Endothelial cell of umbilical vein (primary cell): ENCODE data around the gene VSIG10L2. TPM values are rescaled to one million over a fixed set of nuclear protein-coding genes. Genes with fewer than 3 reads are reported as not detected.

Source experiments
- BruUV-seq: library from RNA; stranded (reverse); fragments of 400-500 nt; replicated peaks from 2 replicates; lab custom pipeline; 2021; lab: Mats Ljungman, UMichigan
- CTCF ChIA-PET: fragments of 300-600, 350-600 bp; sonication (Branson Sonifier 250); formaldehyde crosslinking; loops from one replicate; lab custom pipeline; 2021; ENCODE audit warnings: antibody characterized with exemption, inconsistent platforms; lab: Charles Lee
- POLR2A ChIA-PET: fragments of 300-600, 350-600 bp; sonication (Branson Sonifier 250); formaldehyde crosslinking; loops from one replicate; lab custom pipeline; 2021; ENCODE audit warnings: antibody characterized with exemption, inconsistent platforms; lab: Charles Lee
- DNase-seq: peaks from one replicate; pipeline ENCODE4 v3.0.0-alpha.2; 2011; ENCODE audit warnings: low read depth, low spot score
- FAIRE-seq: peaks from 2 replicates; lab custom pipeline; 2011; peaks lifted over from hg19 to GRCh38; lab: Jason Lieb, UNC
- H2AFZ ChIP-seq: 2 replicates; pipeline ENCODE4 v1.6.0; 2012; ENCODE audit warnings: low read depth, low read length, control low read depth, inconsistent platforms
- H3K27ac ChIP-seq: 2 replicates; pipeline ENCODE4 v1.5.1; 2011; ENCODE audit warnings: low read depth, mild to moderate bottlenecking, control low read depth, low read length, moderate library complexity; ENCODE audit not compliant: insufficient read depth
- H3K27me3 ChIP-seq, 2 experiments: 2 replicates each; pipeline versions ENCODE4 v1.6.0 to v1.6.1; 2011; ENCODE audit warnings: low read length in 2 of 2, mixed read lengths in 1 of 2; ENCODE audit not compliant: control insufficient read depth in 2 of 2, insufficient read depth in 2 of 2
- H3K36me3 ChIP-seq, 2 experiments: 2 replicates in 1 of 2; 3 replicates in 1 of 2; pipeline ENCODE4 v1.5.1; 2011; ENCODE audit warnings: low read length in 2 of 2, mild to moderate bottlenecking in 1 of 2, moderate library complexity in 1 of 2; ENCODE audit not compliant: control insufficient read depth in 2 of 2, insufficient read depth in 2 of 2; ENCODE audit errors: extremely low read depth in 1 of 2
- H3K4me1 ChIP-seq: 3 replicates; pipeline ENCODE4 v1.5.1; 2011; ENCODE audit warnings: mild to moderate bottlenecking, low read length; ENCODE audit not compliant: control insufficient read depth, insufficient read depth; ENCODE audit errors: extremely low read depth
- H3K4me2 ChIP-seq: 2 replicates; pipeline ENCODE4 v1.6.1; 2011; ENCODE audit warnings: low read length, control low read depth, mixed read lengths; ENCODE audit not compliant: insufficient read depth
- H3K4me3 ChIP-seq, 3 experiments: fragments of 200-600 bp in 1 of 3; sonication (generic), shearing (Covaris generic) in 1 of 3; replicated peaks in 1 of 3; 2 replicates each; pipeline ENCODE4 v1.5.1; 2011 to 2016; ENCODE audit warnings: control low read depth in 3 of 3, low read length in 3 of 3, mild to moderate bottlenecking in 2 of 3, inconsistent platforms in 1 of 3, low read depth in 1 of 3, moderate library complexity in 1 of 3; ENCODE audit not compliant: insufficient read depth in 1 of 3
- H3K79me2 ChIP-seq: 2 replicates; pipeline ENCODE4 v1.6.0; 2012; ENCODE audit warnings: low read length, inconsistent platforms; ENCODE audit not compliant: control insufficient read depth, insufficient read depth
- H3K9ac ChIP-seq: replicated peaks from 2 replicates; pipeline ENCODE3; 2011; ENCODE audit warnings: low read length, control low read depth; ENCODE audit not compliant: insufficient read depth; ENCODE audit errors: extremely low read depth
- H3K9me1 ChIP-seq: replicated peaks from 3 replicates; pipeline ENCODE4 v1.6.0; 2011; ENCODE audit warnings: mild to moderate bottlenecking, low read length; ENCODE audit not compliant: control insufficient read depth, insufficient read depth; ENCODE audit errors: extremely low read depth
- H3K9me3 ChIP-seq: replicated peaks from 2 replicates; pipeline ENCODE4 v1.5.1; 2012; ENCODE audit warnings: low read length, inconsistent platforms; ENCODE audit not compliant: control insufficient read depth, insufficient read depth
- H4K20me1 ChIP-seq: replicated peaks from 2 replicates; pipeline ENCODE3; 2011; ENCODE audit warnings: mild to moderate bottlenecking, low read length; ENCODE audit not compliant: control insufficient read depth, insufficient read depth; ENCODE audit errors: extremely low read depth
- CTCF ChIP-seq, 2 donors: IDR thresholded peaks; 1 replicate in 1 of 2; 2 replicates in 1 of 2; pipeline ENCODE4 v1.5.1; 2011; ENCODE audit warnings: low read length in 2 of 2, mild to moderate bottlenecking in 2 of 2, moderate library complexity in 2 of 2, control low read depth in 1 of 2, inconsistent platforms in 1 of 2, low read depth in 1 of 2; ENCODE audit not compliant: insufficient read depth in 1 of 2; ENCODE audit errors: extremely low read depth in 1 of 2
- FOS ChIP-seq: IDR thresholded peaks from 2 replicates; pipeline ENCODE4 v1.6.1; 2011; ENCODE audit warnings: mild to moderate bottlenecking, low read length, moderate library complexity, borderline replicate concordance; ENCODE audit not compliant: insufficient read depth
- GATA2 ChIP-seq: IDR thresholded peaks from 2 replicates; pipeline ENCODE4 v1.7.0; 2011; ENCODE audit warnings: low read depth, mild to moderate bottlenecking, moderate library complexity, mixed read lengths, low read length; ENCODE audit not compliant: insufficient read length, insufficient read depth
- MYC ChIP-seq: IDR thresholded peaks from one replicate; pipeline ENCODE4 v1.6.1; 2011; ENCODE audit warnings: mild to moderate bottlenecking, low read depth, low read length
- POLR2A ChIP-seq: IDR thresholded peaks from 2 replicates; pipeline ENCODE4 v1.6.1; 2012; ENCODE audit warnings: low read depth, mild to moderate bottlenecking, control low read depth, low read length
- POLR2AphosphoS5 ChIP-seq: IDR thresholded peaks from 2 replicates; pipeline ENCODE4 v1.6.1; 2012; ENCODE audit warnings: low read depth, mild to moderate bottlenecking, control low read depth, low read length, moderate library complexity; ENCODE audit not compliant: insufficient read depth
- dilution Hi-C: fragments of 300-500 bp; cut with MboI; formaldehyde crosslinking; loops from one replicate; pipeline ENCODE4 v1.15.0; 2019; ENCODE audit warnings: low sequenced_read_pairs; ENCODE audit not compliant: extremely low pct_ligation_motif_present
- intact Hi-C: fragments of 100-400 bp; cut with micrococcal nuclease; formaldehyde crosslinking; loops from one replicate; pipeline ENCODE4 v1.10.0; 2022
- polyA plus RNA-seq, 4 experiments: library from polyadenylated mRNA; depleted of rRNA in 3 of 4; stranded (reverse) in 3 of 4; unstranded in 1 of 4; fragments of >200 nt; gene quantifications; 2 replicates each; pipeline versions ENCODE4 v1.2.1 to v1.2.3, GENCODE V29; 2011 to 2012; ENCODE audit warnings: missing spikeins in 1 of 4
- total RNA-seq: library from RNA; stranded (reverse); gene quantifications from 2 replicates; pipeline ENCODE4 v1.2.3, GENCODE V29; 2021
- TF ChIP-seq, protein P1 (sequence below): IDR thresholded peaks from 2 replicates; pipeline ENCODE4 v1.6.1; 2011; ENCODE audit not compliant: insufficient read depth, insufficient read length

Gene VSIG10L2
- total and polyA plus RNA-seq, 2 donors (not counting 3 experiments of a cell fraction or from before 2014, with no cell fraction given): not detected

GRCh38 chr11:125916683-125917347 is 29.0 kb upstream of the VSIG10L2 start:
- Histone ChIP-seq H3K27me3 (peaks cover 0 to 7% of the 10 kb centered on the region in 2 experiments), H3K36me3 (no peaks in the 10 kb centered on the region), H4K20me1 (no peaks in the 10 kb centered on the region), H3K4me2 (no peak overlapping the region), H3K27ac (no peak overlapping the region), H3K4me1 (no peaks in the 10 kb centered on the region), H2AFZ (no peak overlapping the region), H3K9me1 (no peaks in the 10 kb centered on the region), H3K4me3 (no peak overlapping the region), H3K9ac (no peak overlapping the region), H3K9me3 (no peaks in the 10 kb centered on the region), H3K79me2 (no peaks in the 10 kb centered on the region)
- dilution Hi-C loops: no loop called here
- intact Hi-C loops: no loop called here
- no peak for DNase-seq
- TF ChIP-seq POLR2A (no peak), POLR2AphosphoS5 (no peak), CTCF (IDR thresholded peaks at IDR 0.05; ENCODE audit: extremely low read depth in 1 of 2, insufficient read depth in 1 of 2, low read depth in 1 of 2, low read length in 2 of 2) (no peak), MYC (no peak), FOS (no peak), GATA2 (no peak)
- TF ChIP-seq, protein P1, sequence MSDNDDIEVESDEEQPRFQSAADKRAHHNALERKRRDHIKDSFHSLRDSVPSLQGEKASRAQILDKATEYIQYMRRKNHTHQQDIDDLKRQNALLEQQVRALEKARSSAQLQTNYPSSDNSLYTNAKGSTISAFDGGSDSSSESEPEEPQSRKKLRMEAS: no peak
- no peak for FAIRE-seq
- CTCF ChIA-PET: interaction anchor here (0.9 to 3.1 kb wide), 3 partner anchors 10 to 281 kb away, joined by 3 to 8 read pairs (median 6); no protein-coding TSS in a partner anchor
- no TSS peak for BruUV-seq
- POLR2A ChIA-PET: no interaction called here
